SK-N-MC (cell line): Measurements from ENCODE around the gene CTRL.

Source experiments
- EZH2 ChIP-seq: fragments of 200-600 bp; sonication (generic); IDR thresholded peaks from one replicate; pipeline ENCODE4 v1.6.1; 2017; ENCODE audit warnings: antibody characterized with exemption
- POLR2AphosphoS5 ChIP-seq: IDR thresholded peaks from 2 replicates; pipeline ENCODE4 v1.6.1; 2012; ENCODE audit warnings: mild to moderate bottlenecking, low read depth, low read length, borderline replicate concordance

- no peak for TF ChIP-seq POLR2AphosphoS5
- no peak for TF ChIP-seq EZH2
Measured at GRCh38 chr16:67977469-67978227, 46.0 kb upstream of the CTRL start.
